ENCODE results near the gene SLC39A3.

The SLC39A3 gene

DNA sequence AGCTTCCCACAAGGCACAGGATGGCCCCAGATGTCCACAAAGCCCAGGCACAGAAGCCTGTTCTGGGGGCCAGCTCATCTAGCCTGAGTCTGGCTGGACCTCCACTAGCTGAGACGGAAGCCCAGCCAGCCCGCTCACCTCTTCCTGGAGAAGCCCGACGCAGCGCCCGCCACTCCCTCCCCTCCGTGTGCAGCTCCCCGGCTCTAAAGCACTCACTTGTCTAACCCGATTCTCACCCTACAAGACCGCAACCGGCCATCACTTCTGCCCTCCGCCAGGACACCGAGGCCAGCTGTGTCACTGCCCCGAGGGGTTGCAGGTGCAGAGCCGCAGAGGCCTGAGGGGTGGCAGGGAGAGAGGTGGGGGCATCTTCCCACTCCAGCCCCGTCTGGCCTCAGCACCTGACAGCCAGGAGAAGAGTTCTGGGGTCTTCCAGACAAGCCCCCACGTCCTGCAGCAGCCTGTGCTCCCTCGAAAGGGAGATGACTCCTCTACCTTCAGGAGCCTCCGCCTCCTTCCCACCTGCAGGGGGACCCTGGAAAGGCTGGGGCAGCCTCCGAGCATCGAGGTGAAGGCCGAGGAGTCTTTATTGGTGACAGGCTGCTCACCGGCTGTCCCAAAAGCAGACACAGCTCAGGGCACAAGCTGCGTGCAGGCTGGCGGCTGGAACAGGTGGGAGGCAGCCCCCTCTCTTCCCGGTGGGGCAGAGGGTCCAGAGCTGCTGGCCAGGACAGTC, 12.7 kb downstream of the SLC39A3 start:
- H3K9me3 ChIP-seq (ENCODE audit: control insufficient read depth in 1 of 2, low read length in 2 of 2): no peaks in the 10 kb centered on the region
- no peak overlapping the region for H3K27ac ChIP-seq (ENCODE audit: low read length)
- H3K36me3 ChIP-seq (ENCODE audit: control insufficient read depth in 1 of 2, insufficient read depth in 2 of 2, low read length in 2 of 2): peaks cover 0 to 6% of the 10 kb centered on the region in 2 donors
- H3K27me3 ChIP-seq (ENCODE audit: low read depth, low read length): peaks cover 12% of the 10 kb centered on the region
- H3K4me1 ChIP-seq (ENCODE audit: control insufficient read depth in 1 of 2, insufficient read depth in 2 of 2, low read length in 2 of 2): peaks cover 0 to 11% of the 10 kb centered on the region in 2 donors
- no peak overlapping the region for H3K4me3 ChIP-seq (ENCODE audit: low read depth in 1 of 2, low read length in 2 of 2)

DNA sequence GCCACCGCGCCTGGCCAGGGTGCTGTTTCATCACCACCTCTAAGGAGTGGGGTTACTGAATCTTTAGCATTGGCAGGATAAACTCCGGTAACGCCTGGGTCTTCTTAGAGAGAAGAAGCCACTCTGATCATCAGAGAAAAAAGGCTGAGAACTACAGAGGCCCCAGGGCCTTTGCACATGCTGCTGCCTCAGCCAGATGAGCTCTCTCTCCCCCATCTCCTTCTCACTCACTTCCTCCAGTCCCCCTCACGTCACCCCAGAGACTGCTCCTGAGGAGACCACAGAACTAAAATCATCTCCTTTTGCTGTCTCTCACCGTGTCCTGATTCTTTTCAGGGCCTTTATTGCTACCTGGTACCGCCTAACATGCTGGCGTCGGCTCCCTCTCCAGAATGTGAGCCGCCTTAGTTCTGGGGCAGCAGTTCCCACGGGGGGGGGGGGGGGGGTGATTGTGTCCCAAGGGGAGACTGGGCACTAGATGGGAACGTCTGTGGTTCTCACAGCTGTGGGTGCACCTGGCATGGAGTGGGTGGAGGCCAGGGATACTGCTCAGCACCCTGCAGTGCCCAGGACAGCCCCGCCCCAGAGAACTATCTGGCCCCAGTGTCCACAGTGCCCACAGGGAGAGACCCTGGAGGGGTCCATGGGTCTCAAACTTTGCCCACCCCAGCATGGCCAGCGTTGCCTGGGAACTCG, 13.5 kb downstream of the SLC39A3 start:
- H3K9me3 ChIP-seq (ENCODE audit: control insufficient read depth in 1 of 2, low read length in 2 of 2): no peaks in the 10 kb centered on the region
- H3K36me3 ChIP-seq (ENCODE audit: control insufficient read depth in 1 of 2, insufficient read depth in 2 of 2, low read length in 2 of 2): no peaks in the 10 kb centered on the region
- peaks cover 15% of the 10 kb centered on the region for H3K27me3 ChIP-seq (ENCODE audit: low read depth, low read length)
- no peak overlapping the region for H3K27ac ChIP-seq (ENCODE audit: low read length)
- H3K4me3 ChIP-seq (ENCODE audit: low read depth in 1 of 2, low read length in 2 of 2): no peak overlapping the region
- H3K4me1 ChIP-seq (ENCODE audit: control insufficient read depth in 1 of 2, insufficient read depth in 2 of 2, low read length in 2 of 2): peaks cover 0 to 11% of the 10 kb centered on the region in 2 donors

DNA sequence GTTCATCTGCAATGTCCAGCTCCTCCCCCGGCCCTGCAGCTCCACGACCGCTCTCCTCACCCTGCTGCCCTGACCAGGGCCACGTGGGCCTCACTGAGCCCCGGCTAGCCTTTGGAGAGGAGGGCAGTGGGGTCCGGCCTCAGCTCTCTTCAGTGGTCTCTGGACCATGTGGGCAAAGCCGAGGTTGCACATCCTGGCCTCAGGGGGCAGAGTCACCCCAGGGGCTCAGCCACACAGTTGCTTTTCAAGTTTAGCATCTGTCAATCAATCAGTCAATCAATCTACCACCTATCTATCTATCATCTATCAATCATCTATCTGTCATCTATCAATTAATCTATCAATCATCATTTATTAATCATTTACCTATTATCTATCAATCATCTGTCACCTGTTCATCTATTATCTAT, 15.7 kb downstream of the SLC39A3 start:
- H3K9me3 ChIP-seq (ENCODE audit: control insufficient read depth in 1 of 2, low read length in 2 of 2): no peaks in the 10 kb centered on the region
- H3K27ac ChIP-seq (ENCODE audit: low read length): no peak overlapping the region
- H3K4me3 ChIP-seq (ENCODE audit: low read depth in 1 of 2, low read length in 2 of 2): no peak overlapping the region
- H3K27me3 ChIP-seq (ENCODE audit: low read depth, low read length): peaks cover 25% of the 10 kb centered on the region
- H3K4me1 ChIP-seq (ENCODE audit: control insufficient read depth in 1 of 2, insufficient read depth in 2 of 2, low read length in 2 of 2): peaks cover 0 to 21% of the 10 kb centered on the region in 2 donors
- no peaks in the 10 kb centered on the region for H3K36me3 ChIP-seq (ENCODE audit: control insufficient read depth in 1 of 2, insufficient read depth in 2 of 2, low read length in 2 of 2)

DNA sequence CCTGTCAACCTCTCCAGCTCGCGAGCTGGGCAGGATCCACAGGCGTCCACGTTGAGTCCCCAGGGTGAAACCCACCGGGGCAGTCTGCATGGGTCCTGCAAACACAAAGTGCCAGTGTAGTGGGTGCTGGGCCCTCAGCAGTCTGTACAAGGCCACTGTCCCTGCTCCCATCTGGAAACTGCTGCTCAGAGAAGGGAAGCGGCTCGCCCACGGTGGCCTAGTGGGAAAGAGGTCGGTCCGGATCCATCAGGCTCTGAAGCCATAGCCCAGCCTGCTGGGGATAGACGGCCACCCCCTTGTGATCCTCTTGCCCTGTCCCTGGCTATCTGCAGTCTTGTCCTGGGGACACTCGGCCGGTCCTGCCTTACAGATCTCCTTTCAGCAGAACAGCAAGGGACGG, 16.1 kb downstream of the SLC39A3 start:
- no peaks in the 10 kb centered on the region for H3K36me3 ChIP-seq (ENCODE audit: control insufficient read depth in 1 of 2, insufficient read depth in 2 of 2, low read length in 2 of 2)
- peaks cover 25% of the 10 kb centered on the region for H3K27me3 ChIP-seq (ENCODE audit: low read depth, low read length)
- no peak overlapping the region for H3K4me3 ChIP-seq (ENCODE audit: low read depth in 1 of 2, low read length in 2 of 2)
- H3K9me3 ChIP-seq (ENCODE audit: control insufficient read depth in 1 of 2, low read length in 2 of 2): no peaks in the 10 kb centered on the region
- H3K27ac ChIP-seq (ENCODE audit: low read length): no peak overlapping the region
- H3K4me1 ChIP-seq (ENCODE audit: control insufficient read depth in 1 of 2, insufficient read depth in 2 of 2, low read length in 2 of 2): peaks cover 0 to 21% of the 10 kb centered on the region in 2 donors

DNA sequence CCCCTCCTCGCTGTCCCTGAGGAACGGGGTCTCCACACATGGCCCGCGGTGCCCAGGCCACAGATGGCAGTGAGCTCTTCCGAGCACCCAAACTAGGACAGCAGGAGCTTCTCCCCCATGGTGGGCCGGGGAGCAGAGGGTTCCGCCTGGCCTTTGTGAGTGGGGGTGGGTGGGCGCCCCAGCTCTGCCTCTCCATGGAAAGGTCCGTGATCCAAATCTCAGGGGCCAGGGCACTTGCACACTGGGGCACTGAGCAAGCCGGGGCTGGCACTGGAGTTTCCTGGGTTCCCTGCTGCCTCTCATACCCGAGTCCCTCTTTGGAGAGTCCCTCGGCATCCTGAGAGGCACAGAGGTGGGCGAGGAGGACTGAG, 16.5 kb downstream of the SLC39A3 start:
- peaks cover 0 to 21% of the 10 kb centered on the region in 2 donors for H3K4me1 ChIP-seq (ENCODE audit: control insufficient read depth in 1 of 2, insufficient read depth in 2 of 2, low read length in 2 of 2)
- no peak overlapping the region for H3K4me3 ChIP-seq (ENCODE audit: low read depth in 1 of 2, low read length in 2 of 2)
- no peak overlapping the region for H3K27ac ChIP-seq (ENCODE audit: low read length)
- peaks cover 25% of the 10 kb centered on the region for H3K27me3 ChIP-seq (ENCODE audit: low read depth, low read length)
- H3K36me3 ChIP-seq (ENCODE audit: control insufficient read depth in 1 of 2, insufficient read depth in 2 of 2, low read length in 2 of 2): no peaks in the 10 kb centered on the region
- no peaks in the 10 kb centered on the region for H3K9me3 ChIP-seq (ENCODE audit: control insufficient read depth in 1 of 2, low read length in 2 of 2)

DNA sequence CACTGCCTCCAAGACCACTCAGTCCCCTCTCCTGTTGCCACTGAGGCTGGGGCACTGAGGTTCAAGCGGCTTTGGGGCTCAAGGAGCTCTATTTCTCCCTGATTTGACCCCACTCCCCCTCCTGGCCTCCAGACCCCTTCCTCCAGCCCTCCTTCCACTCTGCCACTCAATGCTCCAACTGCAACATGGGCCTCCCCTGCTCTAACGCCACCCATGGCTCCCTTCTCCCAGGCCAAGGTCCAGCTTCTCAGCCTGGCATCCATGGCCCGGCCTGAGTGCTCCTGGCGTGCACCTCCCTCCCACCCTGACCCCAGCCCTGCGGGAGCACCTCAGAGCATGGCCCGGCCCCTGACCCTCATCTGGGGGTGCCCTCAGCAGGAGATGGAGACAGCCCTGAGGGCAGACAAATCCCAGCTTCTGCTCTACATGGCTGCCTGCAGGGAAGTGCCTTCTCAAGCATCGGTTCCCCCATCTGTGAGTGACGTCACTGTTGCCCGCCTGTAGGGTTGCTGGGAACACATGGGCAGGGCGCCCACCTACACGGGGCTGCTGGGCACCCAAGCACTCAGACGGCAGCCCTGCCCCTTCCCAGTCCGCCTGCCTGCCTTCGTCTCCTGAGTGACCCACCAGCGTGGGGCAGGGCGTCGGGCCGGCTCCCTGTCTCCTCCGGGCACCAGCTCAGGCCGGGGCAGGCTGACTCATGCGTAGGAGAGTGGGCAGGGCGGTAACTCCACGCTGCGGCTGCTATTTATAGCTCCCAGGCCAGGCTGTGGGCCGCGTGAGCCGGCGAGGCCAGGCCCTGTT, 17.1 kb downstream of the SLC39A3 start:
- no peak overlapping the region for H3K4me3 ChIP-seq (ENCODE audit: low read depth in 1 of 2, low read length in 2 of 2)
- H3K4me1 ChIP-seq (ENCODE audit: control insufficient read depth in 1 of 2, insufficient read depth in 2 of 2, low read length in 2 of 2): peaks cover 0 to 21% of the 10 kb centered on the region in 2 donors
- H3K36me3 ChIP-seq (ENCODE audit: control insufficient read depth in 1 of 2, insufficient read depth in 2 of 2, low read length in 2 of 2): no peaks in the 10 kb centered on the region
- no peak overlapping the region for H3K27ac ChIP-seq (ENCODE audit: low read length)
- peaks cover 25% of the 10 kb centered on the region for H3K27me3 ChIP-seq (ENCODE audit: low read depth, low read length)
- no peaks in the 10 kb centered on the region for H3K9me3 ChIP-seq (ENCODE audit: control insufficient read depth in 1 of 2, low read length in 2 of 2)

DNA sequence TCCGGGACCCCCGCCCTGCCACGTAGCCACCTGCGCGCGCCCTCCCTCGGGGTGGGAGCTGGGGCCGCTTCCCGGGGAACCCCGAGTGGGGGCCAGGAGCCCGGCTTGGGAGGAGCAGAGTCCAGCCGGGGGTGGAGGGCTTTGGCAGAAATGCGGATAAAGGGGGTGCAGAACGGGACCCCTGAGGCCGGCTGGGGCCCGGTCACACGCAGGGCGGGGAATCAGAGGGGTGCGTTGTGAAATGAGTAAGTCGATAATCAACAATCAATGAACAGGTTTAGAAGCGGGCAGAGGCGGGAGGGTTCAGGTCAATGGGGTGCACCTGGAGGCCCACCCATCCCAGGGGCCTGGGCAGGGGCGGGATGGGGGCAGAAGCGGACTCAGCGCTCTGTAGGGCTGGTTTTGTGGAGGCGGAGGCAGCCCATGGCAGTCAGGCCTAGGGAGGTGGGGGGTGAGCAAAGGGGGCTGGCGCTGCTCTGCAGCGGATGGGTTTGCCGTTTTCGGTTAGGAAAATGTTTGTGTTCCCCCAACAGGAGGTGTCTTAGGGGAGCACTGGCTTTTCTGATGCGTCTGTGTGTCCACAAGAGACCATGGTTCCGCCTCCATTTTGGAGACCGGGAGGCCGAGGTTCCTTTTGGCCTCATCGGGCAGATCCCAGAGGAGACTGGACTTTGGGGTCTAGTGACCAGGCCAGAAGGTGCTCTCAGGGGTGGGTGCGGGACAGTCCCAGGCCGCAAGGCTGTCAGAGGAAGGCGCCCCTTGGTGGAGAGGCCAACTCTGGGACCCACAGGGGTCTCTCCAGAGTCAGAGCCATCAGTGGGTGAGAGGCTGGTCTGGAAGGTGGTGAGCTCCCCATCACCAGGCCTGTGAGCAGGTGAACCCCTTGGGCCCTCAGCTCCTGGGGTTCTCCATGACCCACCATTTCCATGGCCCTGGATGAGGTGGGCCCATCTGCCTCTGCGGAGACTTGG, 18.0 kb downstream of the SLC39A3 start:
- Histone ChIP-seq H3K4me1 (ENCODE audit: control insufficient read depth in 1 of 2, insufficient read depth in 2 of 2, low read length in 2 of 2) (peaks cover 0 to 21% of the 10 kb centered on the region in 2 donors), H3K27ac (ENCODE audit: low read length) (no peak overlapping the region), H3K36me3 (ENCODE audit: control insufficient read depth in 1 of 2, insufficient read depth in 2 of 2, low read length in 2 of 2) (no peaks in the 10 kb centered on the region), H3K27me3 (ENCODE audit: low read depth, low read length) (peaks cover 22% of the 10 kb centered on the region), H3K9me3 (ENCODE audit: control insufficient read depth in 1 of 2, low read length in 2 of 2) (no peaks in the 10 kb centered on the region), H3K4me3 (ENCODE audit: low read depth in 1 of 2, low read length in 2 of 2) (peak overlapping the region in 1 of 2 donors; percentile 29)

DNA sequence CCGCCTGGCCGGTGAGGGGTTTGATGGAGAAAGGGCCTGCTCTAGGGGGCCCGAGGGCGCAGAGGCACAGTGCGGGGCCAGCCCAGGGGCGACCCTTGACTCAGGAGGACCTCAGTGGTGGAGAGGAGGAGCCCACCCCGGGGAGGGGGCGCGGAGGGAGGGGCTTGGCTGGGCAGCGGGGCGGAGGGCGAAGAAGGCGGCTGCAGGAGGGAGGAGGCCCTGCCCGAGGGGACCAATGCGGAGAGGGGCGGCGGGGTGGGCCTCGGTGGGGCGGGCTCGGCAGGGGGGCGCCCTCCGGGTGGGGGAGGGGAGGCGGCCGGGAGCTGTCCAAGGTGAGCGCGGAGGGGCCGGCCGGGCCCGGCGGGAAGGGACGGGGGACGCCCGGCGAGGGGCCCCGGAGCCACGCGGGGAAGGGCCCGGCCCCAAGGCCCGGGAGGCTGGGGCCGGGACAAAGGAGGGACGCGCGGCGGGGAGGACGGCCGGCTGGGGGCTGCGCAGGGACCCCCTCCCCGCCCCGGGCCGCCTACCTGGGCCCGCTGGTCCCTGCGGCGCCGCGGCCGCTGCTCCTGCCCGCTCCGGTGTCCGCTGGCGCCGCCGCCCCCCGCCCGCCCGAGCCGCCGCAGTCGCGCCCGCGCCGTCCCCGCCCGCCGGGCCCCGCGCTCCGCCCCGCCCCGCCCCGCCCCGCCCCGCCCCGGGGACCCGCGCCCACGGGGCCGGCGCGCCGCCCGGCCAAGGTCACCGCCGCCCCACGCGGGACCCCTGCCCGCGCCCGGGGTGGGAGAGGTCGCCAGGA, 18.8 kb downstream of the SLC39A3 start, which contains the start of gene DIRAS1:
TSS of gene DIRAS1 (minus strand) at position 596 of the 793 bp plus-strand sequence. CDS start 3,566 bp downstream, outside the sequence.
- Histone ChIP-seq H3K9me3 (ENCODE audit: control insufficient read depth in 1 of 2, low read length in 2 of 2) (no peaks in the 10 kb centered on the region), H3K36me3 (ENCODE audit: control insufficient read depth in 1 of 2, insufficient read depth in 2 of 2, low read length in 2 of 2) (no peaks in the 10 kb centered on the region), H3K27ac (ENCODE audit: low read length) (no peak within 1 kb of the TSS), H3K27me3 (ENCODE audit: low read depth, low read length) (peaks cover 18% of the 10 kb centered on the region), H3K4me3 (ENCODE audit: low read depth in 1 of 2, low read length in 2 of 2) (peak within 1 kb of the TSS in 1 of 2 donors; percentile 29), H3K4me1 (ENCODE audit: control insufficient read depth in 1 of 2, insufficient read depth in 2 of 2, low read length in 2 of 2) (peaks cover 0 to 21% of the 10 kb centered on the region in 2 donors)

DNA sequence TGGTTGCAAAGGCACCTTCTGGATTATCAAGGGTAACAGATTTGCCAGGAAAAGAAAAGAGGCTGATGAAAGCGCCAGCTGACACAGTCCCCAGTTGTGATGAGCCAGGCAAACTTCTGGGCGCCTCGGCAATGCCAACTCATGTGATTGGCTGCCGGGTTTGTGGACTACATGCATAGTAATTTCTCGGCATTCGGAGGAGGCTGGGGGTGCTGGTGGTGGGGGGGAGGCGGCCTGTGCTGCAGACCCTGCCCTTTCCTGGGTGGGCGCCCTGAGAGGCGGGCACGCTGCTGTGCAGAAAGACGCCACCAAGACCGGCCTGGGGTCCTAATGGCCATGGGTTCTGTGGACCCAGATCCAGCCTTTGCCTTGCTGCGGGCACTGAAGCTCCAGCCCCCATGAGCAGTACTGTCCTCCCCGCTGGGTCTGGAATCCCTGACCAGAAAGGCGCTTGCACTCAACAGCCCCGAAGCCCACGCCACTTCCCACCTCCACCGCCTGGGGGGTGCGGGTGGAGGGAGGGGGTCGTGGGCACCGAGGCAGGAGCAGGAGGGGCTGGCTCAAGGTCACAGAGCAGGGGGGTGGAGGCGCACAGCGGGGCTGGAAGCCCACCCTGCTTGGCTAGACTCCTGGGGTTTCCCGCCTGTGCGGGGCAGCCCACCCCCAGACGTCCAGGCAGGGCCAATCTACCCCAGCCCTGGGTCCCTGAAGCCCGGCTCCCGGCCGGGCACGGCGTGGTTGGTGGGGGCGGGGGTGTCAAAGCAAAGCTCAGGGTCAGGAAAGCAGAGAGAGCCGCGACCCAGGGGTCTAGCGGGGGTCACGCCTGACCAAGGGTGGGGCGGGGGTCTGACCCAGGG, 19.7 kb downstream of the SLC39A3 start:
- Histone ChIP-seq H3K36me3 (ENCODE audit: control insufficient read depth in 1 of 2, insufficient read depth in 2 of 2, low read length in 2 of 2) (no peaks in the 10 kb centered on the region), H3K27me3 (ENCODE audit: low read depth, low read length) (peaks cover 13% of the 10 kb centered on the region), H3K9me3 (ENCODE audit: control insufficient read depth in 1 of 2, low read length in 2 of 2) (peaks cover 6 to 7% of the 10 kb centered on the region in 2 donors), H3K4me3 (ENCODE audit: low read depth in 1 of 2, low read length in 2 of 2) (peak overlapping the region in 1 of 2 donors; percentile 23), H3K27ac (ENCODE audit: low read length) (no peak overlapping the region), H3K4me1 (ENCODE audit: control insufficient read depth in 1 of 2, insufficient read depth in 2 of 2, low read length in 2 of 2) (peaks cover 0 to 21% of the 10 kb centered on the region in 2 donors)

Data from muscle layer of duodenum (tissue), 2 donors.